HG03432 (cell line): ENCODE results near the gene FHIT.

Experiments used
- ATAC-seq: cut with Tn5 transposase; IDR thresholded peaks from one replicate; pipeline ENCODE4 v1.9.1; 2021; ENCODE audit warnings: mild to moderate bottlenecking, moderate library complexity; ENCODE audit not compliant: unreplicated experiment

FHIT gene

GRCh38 chr3:60269377-60269776, 981.9 kb downstream of the FHIT start:
- ATAC-seq = no peak

DNA sequence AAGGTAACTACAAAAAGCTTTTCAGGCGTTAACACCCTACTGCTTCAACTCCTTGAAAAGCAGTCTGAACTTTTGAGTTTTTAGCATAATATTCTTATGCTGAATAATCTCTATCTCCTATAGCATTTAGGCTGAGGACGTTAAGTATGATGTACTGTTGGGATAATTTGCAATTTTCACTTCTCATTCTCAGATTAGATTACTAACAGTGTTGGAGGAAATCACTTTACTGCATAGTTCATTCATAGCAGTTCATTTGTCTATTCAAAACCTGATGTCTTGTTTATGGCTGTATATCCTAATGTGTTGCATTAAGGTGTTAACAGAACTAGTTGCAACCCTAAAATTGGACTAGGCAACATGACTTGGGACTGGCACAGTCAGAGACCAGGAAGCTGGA, 983.1 kb downstream of the FHIT start:
- ATAC-seq = no peak

DNA sequence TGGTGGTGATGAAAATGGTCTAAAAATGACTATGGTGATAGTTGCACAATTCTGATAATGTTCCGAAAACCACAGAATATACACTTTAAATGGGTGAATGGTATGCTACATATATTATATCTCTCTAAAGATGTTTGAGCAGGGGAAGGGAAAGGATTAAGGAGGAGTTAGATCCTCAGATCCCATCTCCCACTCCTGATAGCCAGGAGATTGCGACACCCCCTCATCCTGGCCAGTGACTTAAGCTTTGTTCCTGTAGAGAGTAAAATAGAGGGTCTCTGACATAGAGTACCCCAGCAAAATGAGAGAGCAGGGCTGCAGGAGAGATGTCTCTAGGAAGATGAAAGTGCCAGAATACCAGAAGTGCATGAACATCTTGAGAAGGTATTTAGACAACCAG, 984.8 kb downstream of the FHIT start:
- no peak for ATAC-seq

GRCh38 chr3:60263191-60263590, 988.1 kb downstream of the FHIT start:
- ATAC-seq = no peak

DNA sequence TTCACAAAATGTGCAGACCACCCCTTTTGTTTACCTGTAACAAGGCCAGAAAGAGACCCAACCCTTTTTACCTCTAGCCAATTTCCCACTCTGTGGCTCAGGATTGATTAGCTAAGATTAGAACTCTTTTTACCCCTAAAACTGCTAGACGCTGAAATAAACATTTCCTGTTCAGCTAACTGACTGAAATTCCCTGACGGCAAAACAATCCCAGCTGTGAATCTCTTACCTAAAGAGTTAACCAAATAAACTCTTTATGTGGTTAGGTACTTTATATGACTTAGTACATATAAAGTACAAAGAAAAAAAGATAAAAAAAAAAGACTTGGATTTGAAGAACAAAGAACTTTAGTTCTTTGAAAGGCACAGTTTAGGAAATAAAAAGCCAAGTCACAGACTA, 988.7 kb downstream of the FHIT start:
- ATAC-seq = no peak

- ATAC-seq = no peak
These were observed 990.7 kb downstream of the FHIT start for GRCh38 chr3:60260546-60260945.

DNA sequence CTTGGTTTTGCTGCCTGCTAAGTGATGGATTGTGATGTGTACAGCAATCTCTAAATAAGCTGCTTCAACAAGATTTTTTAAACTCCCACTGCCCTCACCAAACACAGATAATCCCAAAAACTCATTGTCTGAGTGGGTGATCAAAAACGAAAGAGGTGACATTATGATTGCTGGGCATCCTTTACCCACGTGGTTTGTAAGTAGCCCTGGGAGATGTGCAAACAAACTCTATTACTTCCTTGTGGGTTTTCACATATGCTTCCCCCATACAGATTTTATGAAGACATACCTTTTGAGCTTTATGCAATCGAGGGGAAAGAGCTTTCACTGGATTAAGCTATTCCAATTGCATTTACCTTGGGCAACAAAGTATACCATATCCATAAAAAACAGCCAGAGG, 1000.4 kb downstream of the FHIT start:
- ATAC-seq = no peak

- no peak for ATAC-seq
These were observed 1001.0 kb downstream of the FHIT start for GRCh38 chr3:60250206-60250605.

DNA sequence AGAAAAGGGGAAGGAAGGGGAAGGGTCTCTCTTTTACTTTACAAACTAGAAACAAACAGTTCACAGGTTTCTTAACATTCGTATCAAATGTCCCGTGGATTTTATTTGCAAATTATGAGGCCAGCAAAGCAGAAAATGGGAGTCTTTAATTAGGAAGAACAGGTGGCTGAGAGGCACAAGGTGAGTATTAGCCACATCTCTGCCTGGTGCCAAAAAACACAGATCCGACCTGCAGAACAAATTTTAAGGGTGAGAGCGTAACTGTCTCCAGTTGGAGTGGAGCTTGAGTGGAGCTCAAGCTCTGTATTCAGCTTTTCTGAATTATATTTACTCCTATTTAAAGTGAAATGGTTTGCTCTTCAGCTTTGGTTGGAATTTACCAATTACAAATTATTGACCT, 1004.9 kb downstream of the FHIT start:
- ATAC-seq = no peak

- ATAC-seq = no peak
These were observed 1007.8 kb downstream of the FHIT start for GRCh38 chr3:60243456-60243855.

- ATAC-seq = no peak
These were observed 1010.8 kb downstream of the FHIT start for GRCh38 chr3:60240492-60240891.

- ATAC-seq = no peak
These were observed 1012.7 kb downstream of the FHIT start for GRCh38 chr3:60238550-60238949.

- no peak for ATAC-seq
These were observed 1021.8 kb downstream of the FHIT start for GRCh38 chr3:60229502-60229901.

DNA sequence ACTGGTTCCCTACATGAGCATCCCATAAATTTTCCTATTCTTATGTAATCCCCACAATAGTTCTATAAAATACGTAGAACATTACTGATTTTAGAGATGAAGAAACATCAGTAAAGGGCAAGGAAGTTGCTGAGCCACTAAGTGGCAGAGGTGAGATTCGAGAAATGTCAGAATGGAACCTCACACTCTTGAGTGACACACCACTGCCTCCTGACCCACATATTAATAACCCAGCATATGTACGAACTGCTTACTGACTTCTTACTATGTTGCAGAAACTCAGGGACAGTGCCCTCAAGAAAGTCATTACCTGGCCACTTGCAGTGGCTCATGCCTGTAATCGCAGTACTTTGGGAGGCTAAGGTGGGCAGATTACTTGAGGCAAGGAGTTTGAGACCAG, 1022.4 kb downstream of the FHIT start:
- no peak for ATAC-seq

DNA sequence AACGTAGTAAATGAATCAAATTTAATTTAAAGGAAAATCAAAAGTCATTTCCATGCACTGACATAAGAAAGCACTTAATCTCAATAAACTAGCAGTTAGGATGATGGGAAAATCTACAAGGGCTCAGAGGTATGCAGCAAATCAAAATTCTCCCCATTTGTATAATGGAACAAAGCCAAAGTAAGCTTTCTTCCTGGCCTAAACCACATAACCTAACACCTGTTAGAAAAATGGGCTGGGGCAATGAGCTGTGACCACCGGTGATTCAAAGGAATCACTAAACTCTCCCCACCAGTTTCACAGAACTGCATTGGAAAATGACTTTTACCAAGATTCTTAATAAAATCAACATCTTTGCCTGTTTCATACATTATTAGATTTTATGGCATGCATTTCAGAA, 1024.3 kb downstream of the FHIT start:
- no peak for ATAC-seq

DNA sequence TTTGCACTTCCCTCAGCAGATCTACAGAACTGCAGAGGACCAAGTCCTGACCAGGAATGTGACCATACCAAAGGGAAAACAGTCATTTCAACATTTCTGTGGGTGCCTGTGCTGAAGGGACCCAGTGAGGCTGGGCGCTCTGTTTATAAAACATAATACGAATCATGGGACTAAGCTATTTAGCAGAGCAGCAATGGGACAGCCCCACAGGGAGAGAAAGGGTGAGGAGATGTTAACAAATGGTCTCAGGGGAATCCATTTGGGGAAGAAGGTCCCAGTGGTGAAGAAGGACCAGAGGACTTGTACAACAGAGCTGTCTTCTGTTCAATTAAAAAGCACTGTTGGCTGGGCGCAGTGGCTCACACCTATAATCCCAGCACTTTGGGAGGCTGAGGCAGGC, 1025.4 kb downstream of the FHIT start:
- peak; percentile 54 for ATAC-seq

- no peak for ATAC-seq
These were observed 1030.5 kb downstream of the FHIT start for GRCh38 chr3:60220768-60221167.

DNA sequence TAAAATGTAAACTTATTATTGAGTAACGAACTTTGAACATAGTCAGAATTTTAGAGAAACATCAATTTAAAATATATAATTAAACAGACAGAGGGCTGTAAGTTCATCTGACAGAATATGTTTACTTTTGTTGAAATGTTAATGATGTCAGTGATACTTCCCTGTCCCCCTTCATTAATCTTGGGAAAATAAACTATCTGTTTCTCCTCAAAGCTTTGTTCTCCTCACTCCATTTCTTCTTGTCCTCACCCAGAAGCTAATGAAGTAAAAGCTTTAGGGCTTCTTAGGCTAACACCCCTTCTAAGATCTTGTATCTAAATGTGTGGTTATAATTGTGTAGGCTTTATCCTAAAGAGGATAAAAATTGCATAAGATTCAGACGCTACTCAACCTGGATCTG, 1031.8 kb downstream of the FHIT start:
- ATAC-seq = no peak

DNA sequence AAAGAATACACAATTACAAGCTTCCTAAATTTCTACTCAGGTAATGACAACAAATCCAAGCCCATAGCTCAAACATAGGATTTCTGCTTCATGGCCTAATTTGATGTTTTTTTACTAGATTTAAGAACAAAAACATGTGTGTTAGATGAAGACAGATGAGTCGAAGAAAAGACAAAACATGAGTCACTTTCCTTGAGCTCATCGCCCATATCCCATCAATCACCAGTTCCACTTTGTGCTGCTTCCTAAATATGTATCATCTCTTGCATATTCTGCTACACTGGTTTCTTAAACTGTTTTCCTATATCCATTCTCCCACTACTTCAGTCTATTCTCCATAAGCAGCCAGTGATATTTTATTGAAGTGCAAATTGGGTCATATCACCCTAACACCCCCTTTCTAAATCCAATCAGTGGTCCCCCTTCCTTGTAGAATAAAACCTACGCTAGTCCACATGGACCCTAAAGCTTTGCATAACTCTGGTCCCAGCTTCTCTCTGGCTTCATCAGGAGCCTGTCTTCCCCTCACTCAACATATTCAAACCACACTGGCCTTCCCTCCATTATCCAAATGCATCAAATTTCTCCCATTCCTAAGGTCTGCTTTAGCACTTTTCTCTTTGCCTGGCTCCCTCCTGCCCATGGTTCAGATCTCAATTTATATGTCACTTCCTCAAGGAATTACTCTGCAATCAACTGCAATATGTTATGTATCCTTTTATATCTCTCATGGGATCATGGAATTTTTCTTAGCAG, 1033.9 kb downstream of the FHIT start:
- no peak for ATAC-seq

DNA sequence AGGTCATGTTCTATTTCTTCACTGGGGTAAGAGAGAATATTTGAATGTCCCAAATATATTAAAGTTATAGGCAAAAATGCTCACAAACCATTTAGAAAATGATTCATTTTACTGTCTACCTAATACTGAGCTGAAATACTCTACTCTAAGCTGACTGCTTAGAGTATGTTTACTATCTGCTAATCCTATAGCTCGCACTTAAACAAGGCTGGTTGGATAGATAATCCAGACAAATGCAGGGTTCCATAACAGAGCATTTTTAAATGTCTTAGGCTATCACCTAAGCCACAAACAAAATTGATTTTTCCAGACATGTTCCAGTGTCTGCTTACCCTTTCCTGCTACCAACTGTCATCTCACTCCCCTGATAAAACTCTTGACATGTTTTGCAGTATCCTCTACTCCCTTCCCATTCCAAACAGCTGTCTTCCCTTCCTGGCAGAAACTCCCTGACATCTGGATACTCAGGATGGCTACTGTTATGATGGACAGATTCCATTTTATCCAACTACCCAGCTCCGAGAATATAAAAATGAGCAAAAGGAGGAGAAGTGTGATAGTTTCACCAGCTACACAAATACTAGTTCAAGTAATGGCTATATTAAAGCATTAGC, 1034.7 kb downstream of the FHIT start:
- ATAC-seq = no peak

DNA sequence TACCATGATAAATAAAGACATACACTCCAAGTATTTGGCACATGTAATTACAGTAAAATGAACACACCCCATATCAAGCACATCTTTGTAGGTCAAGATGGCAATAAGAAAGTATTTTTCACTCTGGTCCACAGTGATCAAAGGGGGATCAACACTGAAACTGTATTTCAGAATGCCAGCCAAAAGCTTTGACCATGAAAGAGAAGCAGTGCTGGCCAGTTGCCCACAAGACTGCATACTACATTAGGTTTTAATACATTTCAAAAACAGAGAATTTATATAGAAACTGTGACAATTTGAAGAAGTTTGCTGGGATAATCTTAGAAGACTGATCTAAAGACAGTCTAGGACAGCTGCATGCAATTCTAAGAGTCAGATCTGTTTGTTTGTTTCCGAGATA, 1035.3 kb downstream of the FHIT start:
- ATAC-seq = no peak

- no peak for ATAC-seq
These were observed 1043.3 kb downstream of the FHIT start for GRCh38 chr3:60207905-60208304.

- no peak for ATAC-seq
These were observed 1045.0 kb downstream of the FHIT start for GRCh38 chr3:60206206-60206605.
